ENCODE measurements around the gene AFAP1.

- TF ChIP-seq SP1 (IDR thresholded peaks at IDR 0.05) (no peak), PKNOX1 (IDR thresholded peaks at IDR 0.05) (no peak), FOXA1 (IDR thresholded peaks at IDR 0.05) (no peak), FOXM1 (IDR thresholded peaks at IDR 0.05; ENCODE audit: borderline replicate concordance) (no peak), ELF4 (IDR thresholded peaks at IDR 0.05) (no peak), TARDBP (IDR thresholded peaks at IDR 0.05) (no peak), SUZ12 (IDR thresholded peaks at IDR 0.05) (no peak), FOXK2 (IDR thresholded peaks at IDR 0.05) (no peak)
Observed at GRCh38 chr4:7824218-7824617, 115.4 kb downstream of the AFAP1 start.
